ENCODE data around the gene TRMT44. TPM values are rescaled to one million over a fixed set of nuclear protein-coding genes. Genes with fewer than 3 reads are reported as not detected.

TRMT44 gene
- polyA plus RNA-seq, 1 donor (not counting 4 experiments of a cell fraction or from before 2014, with no cell fraction given), result 8.8 TPM

DNA sequence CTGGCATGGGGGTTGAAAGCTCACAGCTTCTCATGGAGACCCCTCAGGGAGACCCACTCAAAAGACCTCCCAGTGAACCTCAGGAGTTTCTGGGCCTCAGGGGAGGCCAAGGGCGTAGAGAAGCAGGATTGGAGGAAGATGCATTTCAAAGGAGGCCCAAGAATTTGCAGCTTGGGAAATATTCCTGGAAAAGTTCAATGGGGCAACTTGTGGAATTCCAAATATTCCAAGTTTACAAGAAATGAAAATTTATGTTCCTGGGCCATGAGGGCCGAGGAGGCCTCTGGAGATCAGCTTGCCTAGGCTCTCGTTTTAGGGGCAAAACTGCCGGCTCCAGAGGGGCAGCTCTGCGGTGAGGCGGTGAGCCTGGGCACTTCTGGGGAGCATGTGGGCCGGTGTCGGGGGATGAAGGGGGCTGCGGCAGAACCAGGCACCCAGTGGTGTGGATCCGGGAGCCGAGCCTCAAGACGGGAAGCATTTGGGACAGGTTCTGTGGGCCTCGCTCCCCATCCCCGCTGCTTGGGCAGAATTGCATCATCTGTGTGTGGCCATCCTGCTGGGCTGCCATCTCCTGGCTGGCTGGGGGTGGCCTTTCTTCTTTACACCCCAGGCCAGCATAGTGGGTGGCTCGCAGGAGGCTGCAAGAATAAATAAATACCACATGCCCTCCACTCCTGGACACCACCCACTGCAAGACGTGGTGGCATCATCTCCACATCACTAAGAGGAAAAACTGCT is 85.0 kb downstream of the TRMT44 start:
- Histone ChIP-seq H3K4me2 (ENCODE audit: control insufficient read depth, extremely low read depth, insufficient read depth, low read depth, low read length) (no peak overlapping the region), H3K4me3 (ENCODE audit: control insufficient read depth in 2 of 3, extremely low read depth in 1 of 3, insufficient read depth in 2 of 3, low read depth in 1 of 3, low read length in 3 of 3) (no peak overlapping the region), H3K36me3 (ENCODE audit: control insufficient read depth in 2 of 2, extremely low read depth in 1 of 2, insufficient read depth in 2 of 2, low read length in 2 of 2) (no peaks in the 10 kb centered on the region), H3K4me1 (ENCODE audit: control insufficient read depth, extremely low read depth, insufficient read depth, low read length) (no peaks in the 10 kb centered on the region), H3K9me1 (ENCODE audit: control insufficient read depth, extremely low read depth, insufficient read depth, low read length) (no peaks in the 10 kb centered on the region), H3K9me3 (ENCODE audit: control insufficient read depth, low read depth, low read length) (no peaks in the 10 kb centered on the region), H3K27me3 (ENCODE audit: control insufficient read depth, extremely low read depth, insufficient read depth, low read length) (no peaks in the 10 kb centered on the region), H3K9ac (ENCODE audit: control insufficient read depth, extremely low read depth, insufficient read depth, low read length) (no peak overlapping the region), H3K79me2 (ENCODE audit: control insufficient read depth, insufficient read depth, low read length) (no peaks in the 10 kb centered on the region), H3K27ac (ENCODE audit: control insufficient read depth, insufficient read depth, low read length) (no peak overlapping the region), H4K20me1 (ENCODE audit: control insufficient read depth, extremely low read depth, insufficient read depth, low read length) (no peaks in the 10 kb centered on the region), H2AFZ (ENCODE audit: control insufficient read depth, low read length) (no peak overlapping the region)
- dilution Hi-C loops (cut with MboI; ENCODE audit: extremely low pct_ligation_motif_present, low sequenced_read_pairs), result no loop called here
- DNase-seq (ENCODE audit: low read depth, low spot score) (no peak), FAIRE-seq (no peak)
- TF ChIP-seq, protein P1, sequence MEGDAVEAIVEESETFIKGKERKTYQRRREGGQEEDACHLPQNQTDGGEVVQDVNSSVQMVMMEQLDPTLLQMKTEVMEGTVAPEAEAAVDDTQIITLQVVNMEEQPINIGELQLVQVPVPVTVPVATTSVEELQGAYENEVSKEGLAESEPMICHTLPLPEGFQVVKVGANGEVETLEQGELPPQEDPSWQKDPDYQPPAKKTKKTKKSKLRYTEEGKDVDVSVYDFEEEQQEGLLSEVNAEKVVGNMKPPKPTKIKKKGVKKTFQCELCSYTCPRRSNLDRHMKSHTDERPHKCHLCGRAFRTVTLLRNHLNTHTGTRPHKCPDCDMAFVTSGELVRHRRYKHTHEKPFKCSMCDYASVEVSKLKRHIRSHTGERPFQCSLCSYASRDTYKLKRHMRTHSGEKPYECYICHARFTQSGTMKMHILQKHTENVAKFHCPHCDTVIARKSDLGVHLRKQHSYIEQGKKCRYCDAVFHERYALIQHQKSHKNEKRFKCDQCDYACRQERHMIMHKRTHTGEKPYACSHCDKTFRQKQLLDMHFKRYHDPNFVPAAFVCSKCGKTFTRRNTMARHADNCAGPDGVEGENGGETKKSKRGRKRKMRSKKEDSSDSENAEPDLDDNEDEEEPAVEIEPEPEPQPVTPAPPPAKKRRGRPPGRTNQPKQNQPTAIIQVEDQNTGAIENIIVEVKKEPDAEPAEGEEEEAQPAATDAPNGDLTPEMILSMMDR (optimal IDR thresholded peaks at IDR 0.05 in 1 of 3, IDR thresholded peaks at IDR 0.05 in 1 of 3, conservative IDR thresholded peaks at IDR 0.05 in 1 of 3; ENCODE audit: extremely low read depth in 1 of 3, insufficient read depth in 2 of 3, low read length in 3 of 3), result no peak
- TF ChIP-seq EZH2 (IDR thresholded peaks at IDR 0.05; ENCODE audit: low read length), result no peak

Small RNA genes within 50 kb of the gene (small RNA-seq; reads per million reads assigned to genes)
- 0 to 1.3 (median 0.25) reads per million in 3 experiments for gene RNA5SP152 (ENCODE audit: insufficient read length in 3 of 3, low read depth in 3 of 3, low replicate concordance in 1 of 3)

Other genes with a start within 250 kb of the TRMT44 start
- gene SH3TC1, start 241.5 kb upstream of the TRMT44 start, polyA plus RNA-seq, result 12.0 to 22.1 TPM (median 12.3 TPM) in 3 replicates
- not detected in 3 replicates for gene HTRA3, start 171.0 kb upstream of the TRMT44 start, polyA plus RNA-seq
- 6.0 to 7.2 TPM (median 6.7 TPM) in 3 replicates for gene ACOX3, start 54 bp upstream of the TRMT44 start, polyA plus RNA-seq
- 0.05 TPM in 1 of 3 replicates, not detected in the others for gene GPR78, start 139.6 kb downstream of the TRMT44 start, polyA plus RNA-seq
- not detected in 3 replicates for gene CPZ, start 152.0 kb downstream of the TRMT44 start, polyA plus RNA-seq